Upper lobe of right lung (tissue), 1 donor: Measurements from ENCODE around the gene SRBD1. TPM values are rescaled to one million over a fixed set of nuclear protein-coding genes. Genes with fewer than 3 reads are reported as not detected.

Experiments
- ATAC-seq: fragments of 200-7000 bp; cut with Tn5 transposase; one replicate; pipeline ENCODE4 v1.9.1; 2020; ENCODE audit warnings: mild to moderate bottlenecking, moderate library complexity
- DNase-seq: peaks from one replicate; pipeline ENCODE4 v3.0.0-alpha.2; 2020
- H3K27ac ChIP-seq: fragments of 200-600 bp; one replicate; pipeline ENCODE4 v1.8.0; 2022
- H3K27me3 ChIP-seq: fragments of 200-600 bp; one replicate; pipeline ENCODE4 v1.8.0; 2022; ENCODE audit warnings: mild to moderate bottlenecking
- H3K36me3 ChIP-seq: fragments of 200-600 bp; one replicate; pipeline ENCODE4 v1.8.0; 2022
- H3K4me1 ChIP-seq: fragments of 200-600 bp; one replicate; pipeline ENCODE4 v1.8.0; 2022
- H3K4me3 ChIP-seq: fragments of 200-600 bp; one replicate; pipeline ENCODE4 v1.8.0; 2022; ENCODE audit warnings: mild to moderate bottlenecking
- H3K9me3 ChIP-seq: fragments of 200-600 bp; one replicate; pipeline ENCODE4 v1.8.0; 2022
- intact Hi-C: fragments of 100-400 bp; cut with DNase I; formaldehyde crosslinking; loops from one replicate; pipeline ENCODE4 v1.11.0; 2022
- total RNA-seq: library from RNA; stranded (reverse); fragmentation: NEBNext Ultra II Directional; extraction: Animal tissue kit (Norgen Biotek cat#: 25700); gene quantifications from one replicate; pipeline ENCODE4 v1.2.1, GENCODE V29; 2021
- TF ChIP-seq, protein P1 (sequence below): fragments of 200-600 bp; IDR thresholded peaks from one replicate; pipeline ENCODE4 v1.8.0; 2022; ENCODE audit warnings: antibody characterized with exemption
- donor health status: DM: no; HTN: yes; CAD: no; lungs with severe emphysema.

SRBD1 gene
- total RNA-seq, 1 donor from 2014 or later: 19.2 TPM

DNA sequence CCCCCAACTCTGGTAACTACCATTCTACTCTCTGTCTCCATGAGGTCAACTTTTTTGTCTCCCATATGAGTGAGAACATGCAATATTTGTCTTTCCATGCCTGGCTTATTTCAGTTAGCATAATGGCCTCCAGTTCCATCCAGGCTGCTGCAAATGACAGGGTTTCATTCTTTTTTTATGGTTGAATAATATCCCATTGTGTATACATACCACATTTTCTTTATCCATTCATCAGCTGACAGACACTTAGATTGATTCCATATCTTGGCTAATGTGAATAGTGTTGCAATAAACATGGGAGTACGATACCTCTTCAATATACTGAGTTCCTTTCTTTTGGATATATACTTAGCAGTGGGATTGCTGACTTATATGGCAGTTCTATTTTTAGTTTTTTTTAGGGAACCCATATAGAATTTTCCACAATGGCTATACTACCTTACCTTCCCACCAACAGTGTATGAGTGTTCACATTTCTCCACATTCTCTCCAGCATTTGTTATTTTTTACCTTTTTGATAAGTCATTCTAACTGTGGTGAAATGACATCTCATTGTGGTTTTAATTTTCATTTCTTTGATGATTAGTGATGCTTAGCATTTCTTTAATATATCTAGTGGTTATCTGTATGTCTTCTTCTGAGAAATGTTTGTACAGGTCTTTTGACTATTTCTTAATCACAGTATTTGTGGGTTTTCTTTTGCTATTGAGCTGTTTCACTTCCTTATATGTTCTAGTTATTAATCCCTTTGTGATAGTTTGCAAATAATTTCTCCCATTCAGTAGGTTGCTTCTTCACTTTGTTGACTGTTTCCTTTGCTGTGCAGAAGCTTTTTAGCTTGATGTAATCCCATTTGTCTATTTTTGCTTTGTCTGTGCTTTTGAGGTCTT lies 112.2 kb downstream of the SRBD1 start:
- Histone ChIP-seq H3K36me3 (no peaks in the 10 kb centered on the region), H3K4me3 (no peak overlapping the region), H3K9me3 (no peaks in the 10 kb centered on the region), H3K4me1 (no peaks in the 10 kb centered on the region), H3K27me3 (no peaks in the 10 kb centered on the region), H3K27ac (no peak overlapping the region)
- intact Hi-C loops: loop anchor here (10.0 kb wide), 1 partner anchor 524 kb away; no protein-coding TSS in a partner anchor
- ATAC-seq (no peak), DNase-seq (no peak)
- TF ChIP-seq, protein P1, sequence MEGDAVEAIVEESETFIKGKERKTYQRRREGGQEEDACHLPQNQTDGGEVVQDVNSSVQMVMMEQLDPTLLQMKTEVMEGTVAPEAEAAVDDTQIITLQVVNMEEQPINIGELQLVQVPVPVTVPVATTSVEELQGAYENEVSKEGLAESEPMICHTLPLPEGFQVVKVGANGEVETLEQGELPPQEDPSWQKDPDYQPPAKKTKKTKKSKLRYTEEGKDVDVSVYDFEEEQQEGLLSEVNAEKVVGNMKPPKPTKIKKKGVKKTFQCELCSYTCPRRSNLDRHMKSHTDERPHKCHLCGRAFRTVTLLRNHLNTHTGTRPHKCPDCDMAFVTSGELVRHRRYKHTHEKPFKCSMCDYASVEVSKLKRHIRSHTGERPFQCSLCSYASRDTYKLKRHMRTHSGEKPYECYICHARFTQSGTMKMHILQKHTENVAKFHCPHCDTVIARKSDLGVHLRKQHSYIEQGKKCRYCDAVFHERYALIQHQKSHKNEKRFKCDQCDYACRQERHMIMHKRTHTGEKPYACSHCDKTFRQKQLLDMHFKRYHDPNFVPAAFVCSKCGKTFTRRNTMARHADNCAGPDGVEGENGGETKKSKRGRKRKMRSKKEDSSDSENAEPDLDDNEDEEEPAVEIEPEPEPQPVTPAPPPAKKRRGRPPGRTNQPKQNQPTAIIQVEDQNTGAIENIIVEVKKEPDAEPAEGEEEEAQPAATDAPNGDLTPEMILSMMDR: no peak

DNA sequence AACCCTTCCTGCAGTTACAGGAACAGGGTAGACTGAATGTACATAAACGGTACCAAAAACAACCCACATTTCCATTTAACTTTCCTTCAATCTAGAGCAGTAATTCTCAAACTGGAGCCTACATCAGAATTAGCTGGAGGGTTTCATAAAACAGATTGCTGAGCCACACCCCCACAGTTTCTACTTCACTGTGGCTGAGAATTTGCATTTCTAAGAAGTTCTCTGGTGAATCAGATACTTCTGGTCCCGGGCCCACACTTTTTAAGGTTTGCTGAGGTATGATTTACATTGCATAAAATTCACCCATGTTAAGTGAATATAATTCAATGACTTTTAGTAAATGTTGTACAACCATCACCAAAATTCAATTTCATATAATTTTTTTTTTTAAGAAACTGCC lies 113.7 kb downstream of the SRBD1 start:
- intact Hi-C loops: loop anchor here (10.0 kb wide), 1 partner anchor 523 kb away; no protein-coding TSS in a partner anchor
- H3K27ac ChIP-seq: no peak overlapping the region
- TF ChIP-seq, protein P1: no peak
- H3K4me3 ChIP-seq: no peak overlapping the region
- DNase-seq: no peak
- H3K4me1 ChIP-seq: no peaks in the 10 kb centered on the region
- no peaks in the 10 kb centered on the region for H3K36me3 ChIP-seq
- ATAC-seq: no peak
- H3K27me3 ChIP-seq: no peaks in the 10 kb centered on the region
- H3K9me3 ChIP-seq: no peaks in the 10 kb centered on the region

DNA sequence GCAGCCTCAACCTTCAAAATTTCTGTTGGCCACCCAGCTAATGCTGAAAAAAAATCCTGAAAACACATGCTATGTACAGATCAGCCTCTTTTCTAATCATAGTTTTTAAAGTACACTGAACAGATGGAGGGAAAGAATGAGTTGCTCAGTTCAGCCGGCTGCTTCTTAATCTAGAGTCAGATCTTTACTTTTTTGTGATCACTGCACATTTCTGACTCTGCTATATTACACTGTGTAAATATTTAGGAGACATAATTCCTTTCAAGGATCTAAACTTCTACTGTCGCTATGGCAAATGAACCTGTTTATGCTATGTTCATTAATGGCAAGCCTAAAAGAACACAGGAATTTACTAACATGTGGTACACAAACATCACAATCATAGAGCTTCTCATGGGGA lies 114.2 kb downstream of the SRBD1 start:
- H3K4me1 ChIP-seq: no peaks in the 10 kb centered on the region
- H3K36me3 ChIP-seq: no peaks in the 10 kb centered on the region
- no peak overlapping the region for H3K4me3 ChIP-seq
- intact Hi-C loops: loop anchor here (10.0 kb wide), 1 partner anchor 522 kb away; no protein-coding TSS in a partner anchor
- H3K9me3 ChIP-seq: no peaks in the 10 kb centered on the region
- TF ChIP-seq, protein P1: no peak
- no peaks in the 10 kb centered on the region for H3K27me3 ChIP-seq
- DNase-seq: no peak
- no peak for ATAC-seq
- H3K27ac ChIP-seq: no peak overlapping the region

DNA sequence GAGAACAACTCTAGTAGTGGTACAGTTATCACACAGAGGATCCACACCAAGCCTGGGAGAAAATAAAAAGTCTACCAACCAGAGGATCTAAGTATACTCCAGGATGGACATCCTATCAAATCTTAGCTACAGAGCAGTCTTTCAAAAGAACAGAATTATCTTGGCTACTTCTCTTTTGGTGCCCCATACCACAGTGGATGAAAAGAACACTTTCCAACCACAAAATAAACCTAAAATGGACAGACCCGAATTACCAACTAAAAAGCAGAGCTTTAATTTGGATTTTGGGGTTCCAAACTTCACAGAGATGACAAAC lies 116.1 kb downstream of the SRBD1 start:
- H3K27me3 ChIP-seq: no peaks in the 10 kb centered on the region
- TF ChIP-seq, protein P1: no peak
- H3K9me3 ChIP-seq: no peaks in the 10 kb centered on the region
- no peak overlapping the region for H3K27ac ChIP-seq
- no peak overlapping the region for H3K4me3 ChIP-seq
- ATAC-seq (no peak), DNase-seq (no peak)
- H3K36me3 ChIP-seq: no peaks in the 10 kb centered on the region
- no peaks in the 10 kb centered on the region for H3K4me1 ChIP-seq
- intact Hi-C loops: loop anchor here (10.0 kb wide), 1 partner anchor 520 kb away; no protein-coding TSS in a partner anchor

DNA sequence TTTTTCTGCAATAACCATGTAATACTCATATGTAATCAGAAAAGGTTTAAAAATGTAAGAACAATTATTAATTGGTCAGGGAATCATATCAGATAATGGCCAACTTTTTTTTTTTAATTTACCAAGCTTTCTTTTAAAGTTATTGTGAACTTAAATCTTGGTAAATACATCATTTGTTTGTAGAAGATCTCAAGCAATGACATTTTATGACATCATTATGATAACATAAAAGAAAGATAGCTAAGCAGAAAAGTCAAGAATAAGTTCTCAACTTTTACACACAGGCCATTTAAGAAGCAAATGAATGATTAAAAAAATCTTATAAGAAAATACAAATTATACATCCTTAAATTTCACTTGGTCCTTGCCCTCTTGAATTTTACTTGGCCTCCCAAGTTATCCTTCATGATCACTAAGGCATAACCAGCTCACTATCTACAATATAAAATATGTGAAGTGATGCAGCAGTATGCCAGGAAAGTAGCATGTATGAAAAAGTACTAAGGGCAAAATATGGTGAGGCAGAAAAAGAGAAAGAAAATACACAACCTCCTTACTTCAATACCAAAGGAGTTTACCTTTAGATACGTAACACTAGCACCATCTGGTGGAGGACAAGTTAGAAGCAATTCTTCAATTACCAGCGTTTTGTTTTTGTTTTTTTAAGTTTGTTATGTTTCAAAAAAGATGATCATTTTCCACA lies 116.6 kb downstream of the SRBD1 start:
- DNase-seq (no peak), ATAC-seq (peak; percentile 72)
- TF ChIP-seq, protein P1: peak; percentile 82
- Histone ChIP-seq H3K27me3 (no peaks in the 10 kb centered on the region), H3K4me1 (no peaks in the 10 kb centered on the region), H3K36me3 (no peaks in the 10 kb centered on the region), H3K9me3 (no peaks in the 10 kb centered on the region), H3K27ac (no peak overlapping the region), H3K4me3 (no peak overlapping the region)
- intact Hi-C loops: loop anchor here (10.0 kb wide), 1 partner anchor 520 kb away; no protein-coding TSS in a partner anchor
